IPS DF 4.7 (cell line): ENCODE results near the gene GALNT14.

Source experiments
- DNase-seq: peaks from one replicate; pipeline ENCODE4 v3.0.0-alpha.2; 2013; ENCODE audit warnings: low spot score; ENCODE audit errors: extremely low read depth

The GALNT14 gene

GRCh38 chr2:30981096-30981495, 157.1 kb downstream of the GALNT14 start:
- DNase-seq = no peak

GRCh38 chr2:30979822-30980245, 158.4 kb downstream of the GALNT14 start:
- no peak for DNase-seq

GRCh38 chr2:30978854-30979253, 159.4 kb downstream of the GALNT14 start:
- DNase-seq = no peak

GRCh38 chr2:30978044-30978443, 160.2 kb downstream of the GALNT14 start:
- DNase-seq = no peak

GRCh38 chr2:30975156-30975555, 163.1 kb downstream of the GALNT14 start:
- DNase-seq = no peak

- no peak for DNase-seq
Measured at GRCh38 chr2:30974554-30974953, 163.7 kb downstream of the GALNT14 start.

- no peak for DNase-seq
Measured at GRCh38 chr2:30974092-30974491, 164.1 kb downstream of the GALNT14 start.

- no peak for DNase-seq
Measured at GRCh38 chr2:30971231-30972025, 166.8 kb downstream of the GALNT14 start.

GRCh38 chr2:30968660-30969397, 169.4 kb downstream of the GALNT14 start:
- no peak for DNase-seq

- no peak for DNase-seq
Measured at GRCh38 chr2:30966786-30967185, 171.5 kb downstream of the GALNT14 start.

- DNase-seq = no peak
Measured at GRCh38 chr2:30965022-30965531, 173.2 kb downstream of the GALNT14 start.

- no peak for DNase-seq
Measured at GRCh38 chr2:30964334-30965005, 173.8 kb downstream of the GALNT14 start.

GRCh38 chr2:30963184-30963583, 175.1 kb downstream of the GALNT14 start:
- no peak for DNase-seq

GRCh38 chr2:30960213-30960612, 178.0 kb downstream of the GALNT14 start:
- no peak for DNase-seq

- DNase-seq = no peak
Measured at GRCh38 chr2:30959653-30960052, 178.6 kb downstream of the GALNT14 start.

GRCh38 chr2:30958918-30959265, 179.3 kb downstream of the GALNT14 start:
- DNase-seq = no peak

GRCh38 chr2:30958193-30958917, 179.9 kb downstream of the GALNT14 start:
- DNase-seq = no peak

- DNase-seq = no peak
Measured at GRCh38 chr2:30957591-30957990, 180.6 kb downstream of the GALNT14 start.

GRCh38 chr2:30956995-30957394, 181.2 kb downstream of the GALNT14 start:
- no peak for DNase-seq

GRCh38 chr2:30955516-30956132, 182.6 kb downstream of the GALNT14 start:
- DNase-seq = no peak

- no peak for DNase-seq
Measured at GRCh38 chr2:30950339-30950738, 187.9 kb downstream of the GALNT14 start.
